B cell (primary cell): Measurements from ENCODE around the gene PLGRKT.

Experiments used
- EZH2 ChIP-seq: IDR thresholded peaks from 2 replicates; pipeline ENCODE4 v1.6.1; 2012; ENCODE audit warnings: borderline replicate concordance, low read depth, mild to moderate bottlenecking, moderate library complexity, low read length; ENCODE audit not compliant: insufficient read depth, poor library complexity, severe bottlenecking
- TF ChIP-seq, protein P1 (sequence below): fragments of 200-600 bp; IDR thresholded peaks from one replicate; pipeline ENCODE4 v1.8.0; 2022; ENCODE audit warnings: antibody characterized with exemption, mild to moderate bottlenecking

DNA sequence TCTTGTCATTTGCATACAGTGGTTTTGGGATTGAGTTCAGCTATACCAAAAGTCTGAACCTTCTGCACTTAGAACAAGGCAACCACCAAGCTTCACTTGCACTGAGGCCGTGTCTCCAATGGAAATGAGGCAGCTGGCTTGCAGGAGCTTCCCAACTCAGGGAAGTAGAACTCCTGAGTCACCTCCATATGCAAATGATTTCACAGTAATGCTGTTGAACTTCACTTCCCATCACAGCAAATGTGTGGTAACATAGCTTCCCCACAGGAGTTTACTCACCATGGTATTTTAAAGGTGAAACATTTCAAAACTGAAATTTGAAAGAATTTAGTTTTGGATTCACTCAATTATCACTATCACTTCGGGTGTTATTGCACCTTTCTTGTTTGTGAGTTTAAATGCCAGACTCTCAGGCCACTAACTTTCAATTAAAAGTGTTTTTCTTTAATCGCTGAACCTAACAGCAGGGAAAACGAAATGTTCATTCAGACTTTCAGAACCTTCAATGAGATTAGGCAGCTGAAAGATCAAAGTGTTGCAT is 21.6 kb upstream of the PLGRKT start:
- TF ChIP-seq, protein P1, sequence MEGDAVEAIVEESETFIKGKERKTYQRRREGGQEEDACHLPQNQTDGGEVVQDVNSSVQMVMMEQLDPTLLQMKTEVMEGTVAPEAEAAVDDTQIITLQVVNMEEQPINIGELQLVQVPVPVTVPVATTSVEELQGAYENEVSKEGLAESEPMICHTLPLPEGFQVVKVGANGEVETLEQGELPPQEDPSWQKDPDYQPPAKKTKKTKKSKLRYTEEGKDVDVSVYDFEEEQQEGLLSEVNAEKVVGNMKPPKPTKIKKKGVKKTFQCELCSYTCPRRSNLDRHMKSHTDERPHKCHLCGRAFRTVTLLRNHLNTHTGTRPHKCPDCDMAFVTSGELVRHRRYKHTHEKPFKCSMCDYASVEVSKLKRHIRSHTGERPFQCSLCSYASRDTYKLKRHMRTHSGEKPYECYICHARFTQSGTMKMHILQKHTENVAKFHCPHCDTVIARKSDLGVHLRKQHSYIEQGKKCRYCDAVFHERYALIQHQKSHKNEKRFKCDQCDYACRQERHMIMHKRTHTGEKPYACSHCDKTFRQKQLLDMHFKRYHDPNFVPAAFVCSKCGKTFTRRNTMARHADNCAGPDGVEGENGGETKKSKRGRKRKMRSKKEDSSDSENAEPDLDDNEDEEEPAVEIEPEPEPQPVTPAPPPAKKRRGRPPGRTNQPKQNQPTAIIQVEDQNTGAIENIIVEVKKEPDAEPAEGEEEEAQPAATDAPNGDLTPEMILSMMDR = no peak
- TF ChIP-seq EZH2 = no peak
